WERI-Rb-1 (cell line): ENCODE results near the gene MAST4.

ENCODE experiments used
- DNase-seq: peaks from one replicate; pipeline ENCODE4 v3.0.0-alpha.2; 2020
- H3K27ac ChIP-seq: fragments of 250-450 bp; sonication (Bioruptor Pico); 2 replicates; pipeline ENCODE4 v1.5.1; 2020; ENCODE audit warnings: mild to moderate bottlenecking, moderate library complexity
- H3K27me3 ChIP-seq: fragments of 250-450 bp; sonication (Bioruptor Pico); 2 replicates; pipeline ENCODE4 v1.5.1; 2021; ENCODE audit warnings: mild to moderate bottlenecking, low read depth, moderate library complexity; ENCODE audit not compliant: insufficient read depth, severe bottlenecking
- H3K36me3 ChIP-seq: fragments of 250-450 bp; sonication (Bioruptor Pico); 2 replicates; pipeline ENCODE4 v1.5.1; 2020; ENCODE audit warnings: mild to moderate bottlenecking, moderate library complexity
- H3K4me3 ChIP-seq: 2 replicates; pipeline ENCODE4 v1.5.1; 2011; ENCODE audit warnings: low read depth, mild to moderate bottlenecking, control low read depth, low read length
- H3K9me3 ChIP-seq: fragments of 250-450 bp; sonication (Bioruptor Pico); 2 replicates; pipeline ENCODE4 v1.5.1; 2021; ENCODE audit warnings: mild to moderate bottlenecking, moderate library complexity; ENCODE audit not compliant: severe bottlenecking
- CTCF ChIP-seq: IDR thresholded peaks from 2 replicates; pipeline ENCODE4 v1.5.1; 2011; ENCODE audit warnings: low read depth, mild to moderate bottlenecking, control low read depth, inconsistent platforms, low read length

The MAST4 gene

GRCh38 chr5:67042176-67043003 is 446.2 kb downstream of the MAST4 start:
- H3K36me3 ChIP-seq: no peaks in the 10 kb centered on the region
- DNase-seq: no peak
- H3K27me3 ChIP-seq: no peaks in the 10 kb centered on the region
- H3K9me3 ChIP-seq: no peaks in the 10 kb centered on the region
- H3K4me3 ChIP-seq: no peak overlapping the region
- no peak for TF ChIP-seq CTCF
- H3K27ac ChIP-seq: no peak overlapping the region

- Histone ChIP-seq H3K27me3 (no peaks in the 10 kb centered on the region), H3K4me3 (no peak overlapping the region), H3K36me3 (no peaks in the 10 kb centered on the region), H3K9me3 (no peaks in the 10 kb centered on the region), H3K27ac (no peak overlapping the region)
- no peak for DNase-seq
- no peak for TF ChIP-seq CTCF
Observed at GRCh38 chr5:67043796-67044511, 447.8 kb downstream of the MAST4 start.

- Histone ChIP-seq H3K27ac (no peak overlapping the region), H3K27me3 (no peaks in the 10 kb centered on the region), H3K9me3 (no peaks in the 10 kb centered on the region), H3K36me3 (no peaks in the 10 kb centered on the region), H3K4me3 (no peak overlapping the region)
- no peak for TF ChIP-seq CTCF
- DNase-seq: no peak
Observed at GRCh38 chr5:67045816-67046740, 449.9 kb downstream of the MAST4 start.

GRCh38 chr5:67047160-67047559 is 451.0 kb downstream of the MAST4 start:
- H3K4me3 ChIP-seq: no peak overlapping the region
- no peaks in the 10 kb centered on the region for H3K36me3 ChIP-seq
- DNase-seq: no peak
- H3K27ac ChIP-seq: no peak overlapping the region
- no peaks in the 10 kb centered on the region for H3K27me3 ChIP-seq
- TF ChIP-seq CTCF: no peak
- H3K9me3 ChIP-seq: no peaks in the 10 kb centered on the region

GRCh38 chr5:67047616-67048015 is 451.4 kb downstream of the MAST4 start:
- no peak for DNase-seq
- Histone ChIP-seq H3K9me3 (no peaks in the 10 kb centered on the region), H3K27ac (no peak overlapping the region), H3K4me3 (no peak overlapping the region), H3K27me3 (no peaks in the 10 kb centered on the region), H3K36me3 (no peaks in the 10 kb centered on the region)
- TF ChIP-seq CTCF: no peak
